GDM1 (cell line): Measurements from ENCODE around the gene ETV1.

Experiments used
- DNase-seq: peaks from one replicate; lab custom pipeline; 2025; lab: John Stamatoyannopoulos, UW

Gene ETV1

DNA sequence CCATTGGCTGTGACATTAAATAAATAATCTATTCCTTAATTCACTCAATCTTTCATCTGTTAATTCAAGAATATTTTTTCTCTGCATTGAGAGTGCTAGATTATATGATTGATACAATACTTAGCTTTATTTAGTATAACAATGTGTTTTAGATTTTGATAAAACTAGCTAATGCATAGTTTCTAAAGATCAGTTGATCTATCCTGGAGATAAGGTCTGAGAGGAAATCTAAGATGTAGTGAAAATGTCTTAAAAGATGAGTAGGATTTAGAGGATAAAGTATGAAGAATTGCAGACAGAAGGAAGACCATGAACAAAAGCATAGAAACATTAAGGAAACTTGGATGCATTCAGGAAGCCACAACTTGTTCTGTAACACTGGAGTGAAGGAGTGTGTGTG lies 110.3 kb downstream of the ETV1 start:
- DNase-seq, result no peak

- DNase-seq, result no peak
Measured at GRCh38 chr7:13878154-13878553, 111.3 kb downstream of the ETV1 start.

- DNase-seq, result no peak
Measured at GRCh38 chr7:13875496-13876074, 113.9 kb downstream of the ETV1 start.

DNA sequence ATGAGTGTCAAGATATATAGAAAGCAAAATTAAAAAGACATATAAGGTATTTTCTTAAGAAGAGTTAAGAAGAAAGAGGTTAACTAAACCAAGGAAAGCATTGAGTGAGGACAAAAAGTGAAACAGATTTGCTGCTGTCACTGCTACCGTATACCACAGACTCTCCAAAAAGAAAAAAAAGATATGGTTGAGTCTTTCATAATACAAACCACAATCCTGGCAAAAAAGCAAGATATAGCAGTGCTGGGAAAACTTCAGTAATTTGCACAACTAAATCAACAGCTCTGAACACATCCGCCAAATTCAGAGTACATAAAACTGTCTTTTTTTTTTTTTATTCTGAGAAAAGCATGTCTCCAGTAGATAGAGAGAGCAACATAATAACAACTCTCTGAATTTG lies 114.7 kb downstream of the ETV1 start:
- no peak for DNase-seq

DNA sequence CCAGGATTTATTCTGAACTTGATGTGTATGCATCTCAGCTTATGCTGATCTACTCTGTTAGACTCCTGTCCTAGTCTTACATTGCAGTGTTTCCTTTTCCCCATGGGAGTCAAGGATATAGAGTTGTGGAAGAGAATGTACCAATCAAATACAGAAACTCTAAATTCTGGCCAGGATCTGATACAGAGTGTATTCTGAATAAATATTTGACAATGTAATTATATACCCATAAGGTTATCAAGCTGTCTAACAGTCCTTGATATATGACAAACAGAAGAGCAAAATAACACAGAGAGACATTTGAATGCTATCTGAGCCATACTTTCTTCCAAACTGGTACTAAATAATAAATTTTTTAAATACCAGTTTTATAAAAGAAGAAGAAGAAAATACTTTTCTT lies 116.8 kb downstream of the ETV1 start:
- DNase-seq, result no peak

- DNase-seq, result no peak
Measured at GRCh38 chr7:13871008-13871407, 118.5 kb downstream of the ETV1 start.

- DNase-seq, result no peak
Measured at GRCh38 chr7:13860734-13861133, 128.7 kb downstream of the ETV1 start.

DNA sequence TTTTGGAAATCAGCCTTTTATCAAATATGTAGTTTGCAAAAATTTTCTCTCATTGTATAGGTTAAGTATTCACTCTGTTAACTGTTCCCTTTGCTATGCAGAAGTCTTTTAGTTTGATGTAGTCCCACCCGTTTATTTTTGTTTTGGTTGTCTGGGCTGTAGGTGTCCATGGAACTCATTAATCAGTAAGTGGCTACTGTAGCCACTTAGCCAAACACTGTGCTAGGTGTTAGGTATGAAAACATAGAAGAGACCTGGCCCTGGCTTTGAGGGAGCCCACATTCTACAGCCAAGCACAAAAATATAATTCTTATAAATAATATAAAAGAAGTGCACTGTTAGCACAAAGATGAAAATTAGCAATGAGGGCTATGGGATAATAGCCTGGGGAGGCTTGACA lies 133.5 kb downstream of the ETV1 start:
- DNase-seq, result no peak

DNA sequence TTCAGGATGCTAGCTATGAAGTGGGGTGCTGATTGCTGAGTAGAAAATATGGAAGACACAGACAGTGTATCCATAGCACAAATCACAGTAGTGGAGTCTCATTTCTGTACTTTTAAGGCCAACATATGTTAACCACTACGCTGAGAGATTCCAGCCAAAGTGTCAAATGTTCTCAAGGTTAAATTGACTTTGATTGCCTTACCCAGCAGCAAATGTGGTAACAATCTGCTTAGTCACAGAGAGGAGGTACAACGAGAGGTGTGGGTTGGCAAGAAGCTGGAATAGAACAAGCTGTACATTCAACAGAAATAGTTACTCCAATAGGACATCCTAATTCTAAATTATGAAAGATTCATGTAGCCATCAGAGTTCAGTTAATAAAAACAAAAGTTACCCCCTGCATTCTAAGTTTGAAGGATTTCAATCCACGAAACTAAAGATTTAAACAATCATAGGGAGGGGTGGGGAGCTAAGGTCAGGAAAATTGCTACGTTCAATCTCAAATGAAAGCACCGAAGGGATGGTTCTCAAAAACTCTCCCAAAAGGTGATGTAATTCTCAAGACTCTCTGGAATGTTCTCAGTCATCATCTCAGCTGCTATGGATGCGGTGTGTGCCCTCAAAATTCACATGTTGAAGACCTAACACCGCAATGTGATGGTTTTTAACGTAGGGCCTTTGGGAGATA lies 137.0 kb downstream of the ETV1 start:
- no peak for DNase-seq

DNA sequence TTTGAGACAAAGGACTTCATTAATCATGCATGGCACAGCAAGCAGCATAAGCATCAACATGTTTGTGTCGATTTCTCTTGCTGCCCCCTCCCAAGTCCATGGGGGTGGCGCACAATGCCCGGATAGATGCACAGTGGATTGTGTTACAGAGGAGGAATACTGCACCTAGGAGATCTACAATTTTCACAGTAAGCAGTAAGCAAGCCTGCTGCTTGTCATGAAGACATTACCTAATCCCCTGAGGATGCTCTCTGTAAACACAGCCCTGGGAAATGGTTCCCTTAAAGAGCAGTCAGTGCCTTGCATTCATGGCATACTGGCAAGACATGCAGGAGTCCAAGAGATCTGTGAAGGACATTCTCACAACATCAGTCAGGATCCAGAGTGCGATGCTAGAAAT lies 137.7 kb downstream of the ETV1 start:
- DNase-seq, result no peak

DNA sequence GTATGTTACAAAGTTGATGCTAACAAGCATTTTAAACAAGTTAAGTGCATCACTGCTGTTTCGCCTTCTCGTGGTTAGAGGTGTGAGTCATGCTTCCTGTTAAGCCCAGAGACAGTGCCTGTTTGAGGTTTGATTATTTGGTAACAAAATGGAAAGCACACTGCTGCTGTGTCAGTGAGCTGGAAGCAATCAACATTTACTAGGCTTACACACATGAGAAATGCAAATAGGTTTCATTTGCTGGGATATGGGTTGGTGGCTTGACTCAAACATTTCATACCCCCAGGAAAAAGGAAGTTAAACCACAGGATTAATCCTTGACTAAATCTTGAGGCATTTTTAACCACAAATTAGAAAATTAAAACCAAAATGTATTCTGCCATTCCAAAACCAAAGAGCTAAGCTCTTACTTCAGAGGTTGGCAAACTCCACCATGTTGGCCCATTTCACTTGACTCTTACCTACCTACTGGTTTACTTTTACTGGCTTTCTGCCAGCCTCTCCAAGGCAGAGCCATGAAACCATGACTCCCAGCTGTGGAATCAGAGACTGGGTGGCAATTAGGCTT lies 139.2 kb downstream of the ETV1 start:
- peak; percentile 22 for DNase-seq

DNA sequence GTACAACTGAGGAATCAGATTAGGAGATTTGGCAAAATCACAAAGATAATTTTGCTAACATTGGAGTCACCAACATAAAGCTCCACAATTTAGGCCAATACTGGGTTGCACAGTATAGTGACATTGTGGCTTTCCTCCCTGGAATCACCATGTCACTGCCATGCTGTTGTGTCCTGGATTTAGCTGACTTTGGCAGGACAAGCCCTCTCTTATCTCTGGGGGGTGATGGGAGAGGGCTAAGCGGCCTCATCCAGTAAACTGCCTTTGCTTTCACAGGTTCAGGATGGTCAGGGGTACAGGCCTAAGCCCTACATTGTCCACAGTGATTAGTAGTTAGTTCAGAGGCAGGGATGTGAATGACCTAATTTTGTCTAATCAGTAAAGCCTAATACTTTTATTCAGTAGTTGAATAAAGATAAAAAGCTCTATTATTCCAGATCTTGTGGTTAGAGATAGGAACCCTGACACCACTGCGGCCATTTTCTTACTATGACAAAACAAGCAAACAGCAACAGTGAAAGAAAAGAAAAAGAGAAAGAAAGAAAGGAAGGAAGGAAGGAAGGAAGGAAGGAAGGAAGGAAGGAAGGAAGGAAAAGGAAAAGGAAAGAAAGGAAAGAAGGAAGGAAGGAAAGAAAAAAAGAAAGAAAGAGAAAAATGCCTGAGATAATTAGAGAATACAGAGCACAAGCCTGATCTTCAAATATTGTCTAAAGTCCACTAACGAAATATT lies 140.1 kb downstream of the ETV1 start:
- no peak for DNase-seq

GRCh38 chr7:13848681-13849131 lies 140.8 kb downstream of the ETV1 start:
- no peak for DNase-seq

DNA sequence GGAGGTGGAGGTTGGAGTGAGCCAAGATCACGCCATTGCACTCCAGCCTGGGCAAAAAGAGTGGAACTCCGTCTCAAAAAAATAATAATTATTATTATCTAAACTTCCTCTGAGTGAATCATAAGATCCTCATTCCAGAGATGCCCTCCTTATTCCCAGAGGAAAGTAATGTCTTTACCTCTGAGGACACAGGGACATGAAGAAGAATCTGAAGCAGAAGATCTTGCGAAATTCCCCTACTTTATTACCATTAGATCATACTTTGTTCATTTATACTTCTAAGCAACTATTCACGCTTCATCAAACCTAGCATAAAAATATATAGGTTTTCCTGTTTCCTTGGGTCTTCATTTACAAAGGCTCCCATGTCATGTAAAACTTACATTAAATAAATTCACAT lies 143.1 kb downstream of the ETV1 start:
- DNase-seq, result no peak

DNA sequence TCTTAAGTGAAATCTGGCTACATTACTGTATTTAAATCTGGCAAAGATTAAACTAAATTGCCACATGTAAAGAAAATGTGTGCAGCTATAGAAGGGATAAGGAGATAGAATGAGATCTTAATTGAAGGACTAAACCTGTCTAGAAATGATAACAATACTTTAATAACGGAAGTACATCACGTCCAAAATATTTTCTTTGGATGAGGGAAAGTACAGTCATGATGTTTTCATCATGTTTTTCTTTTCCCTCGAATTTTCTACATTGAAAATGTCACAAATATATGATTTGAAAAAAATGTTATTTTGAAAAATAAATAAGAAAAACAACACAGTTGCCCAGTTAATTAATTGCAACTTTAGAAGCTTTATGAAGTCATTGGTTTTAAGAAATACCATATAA lies 143.9 kb downstream of the ETV1 start:
- no peak for DNase-seq

- no peak for DNase-seq
Measured at GRCh38 chr7:13844954-13845353, 144.5 kb downstream of the ETV1 start.

GRCh38 chr7:13841284-13841683 lies 148.2 kb downstream of the ETV1 start:
- DNase-seq, result no peak
